HepG2 (cell line): ENCODE measurements around the gene RIMBP2. TPM values are rescaled to one million over a fixed set of nuclear protein-coding genes. Genes with fewer than 3 reads are reported as not detected.

ENCODE experiments used
- ATAC-seq: fragments of 200-7000 bp; cut with Tn5 transposase; 3 replicates; pipeline ENCODE4 v1.9.1; 2020; ENCODE audit warnings: mild to moderate bottlenecking, moderate library complexity
- BruUV-seq: library from RNA; stranded (reverse); fragments of 400-500 nt; replicated peaks from 2 replicates; lab custom pipeline; 2021; lab: Mats Ljungman, UMichigan
- CTCF ChIA-PET: fragments of 300-600 bp; formaldehyde crosslinking; extraction: SDS; loops from one replicate; lab custom pipeline; 2021; ENCODE audit warnings: low total read pairs, inconsistent platforms, low intra/inter-chr PET ratio; lab: Yijun Ruan, JAX
- POLR2A ChIA-PET: fragments of 350-600 bp; sonication (Branson Sonifier 250); formaldehyde crosslinking; loops from one replicate; lab custom pipeline; 2020; ENCODE audit warnings: antibody characterized with exemption, inconsistent platforms; lab: Yijun Ruan, JAX
- DNase-seq: peaks from one replicate; pipeline ENCODE4 v3.0.0-alpha.2; 2015; ENCODE audit warnings: low spot score
- FAIRE-seq: peaks from 3 replicates; lab custom pipeline; 2011; peaks lifted over from hg19 to GRCh38; lab: Jason Lieb, UNC
- H2AFZ ChIP-seq: one replicate; pipeline ENCODE4 v1.6.1; 2011; ENCODE audit warnings: low read length, inconsistent platforms
- H3K27ac ChIP-seq: fragments of 300-600 bp; 3 replicates; pipeline ENCODE4 v1.8.0; 2011; ENCODE audit warnings: mixed run types, mild to moderate bottlenecking, mixed read lengths, low read length, inconsistent platforms; ENCODE audit not compliant: insufficient read depth; ENCODE audit errors: extremely low read length
- H3K27me3 ChIP-seq, 2 experiments: fragments of 200-600 bp in 1 of 2; 2 replicates in 1 of 2; 3 replicates in 1 of 2; pipeline versions ENCODE4 v1.6.0 to v1.8.0; 2011; ENCODE audit warnings: low read length in 2 of 2, mild to moderate bottlenecking in 2 of 2, moderate library complexity in 2 of 2, inconsistent platforms in 1 of 2; ENCODE audit not compliant: insufficient read depth in 2 of 2, control insufficient read depth in 1 of 2
- H3K36me3 ChIP-seq, 2 experiments: fragments of 200-600 bp in 1 of 2; replicated peaks in 1 of 2; 2 replicates in 1 of 2; 3 replicates in 1 of 2; pipeline versions ENCODE4 v1.5.1 to v1.8.0; 2011; ENCODE audit warnings: low read length in 2 of 2, inconsistent platforms in 1 of 2; ENCODE audit not compliant: insufficient read depth in 2 of 2, control insufficient read depth in 1 of 2
- H3K4me1 ChIP-seq: 2 replicates; pipeline ENCODE4 v1.5.1; 2012; ENCODE audit warnings: low read length, inconsistent platforms; ENCODE audit not compliant: insufficient read depth
- H3K4me2 ChIP-seq: 2 replicates; pipeline ENCODE4 v1.6.0; 2011; ENCODE audit warnings: low read depth, low read length, inconsistent platforms
- H3K4me3 ChIP-seq, 3 experiments: fragments of 200-600 bp in 1 of 3; sonication (generic), shearing (Covaris generic) in 1 of 3; replicated peaks in 1 of 3; 2 replicates each; pipeline ENCODE4 v1.5.1; 2011 to 2016; ENCODE audit warnings: low read length in 3 of 3, inconsistent platforms in 2 of 3, low read depth in 2 of 3, mild to moderate bottlenecking in 2 of 3, control low read depth in 1 of 3, mixed read lengths in 1 of 3; ENCODE audit not compliant: insufficient read depth in 1 of 3
- H3K79me2 ChIP-seq: one replicate; pipeline ENCODE4 v1.6.1; 2011; ENCODE audit warnings: low read length, inconsistent platforms; ENCODE audit not compliant: insufficient read depth
- H3K9ac ChIP-seq: 2 replicates; pipeline ENCODE4 v1.6.0; 2011; ENCODE audit warnings: mild to moderate bottlenecking, low read depth, low read length, inconsistent platforms; ENCODE audit not compliant: insufficient read depth
- H3K9me3 ChIP-seq: 2 replicates; pipeline ENCODE4 v1.5.1; 2012; ENCODE audit warnings: mild to moderate bottlenecking, low read length
- H4K20me1 ChIP-seq: 2 replicates; pipeline ENCODE4 v1.6.0; 2011; ENCODE audit warnings: inconsistent platforms, mild to moderate bottlenecking, low read length, moderate library complexity; ENCODE audit not compliant: insufficient read depth
- CSRNP2 ChIP-seq: sonication (generic); formaldehyde crosslinking; conservative IDR thresholded peaks from 2 replicates; pipeline ENCODE4 v1.8.0; 2022; ENCODE audit warnings: low read depth, missing genetic modification reagents
- ELF1 ChIP-seq: sonication (generic); formaldehyde crosslinking; IDR thresholded peaks from 2 replicates; pipeline ENCODE4 v1.4.0; 2020; ENCODE audit warnings: missing genetic modification reagents
- HMGXB3 ChIP-seq: sonication (generic); formaldehyde crosslinking; IDR thresholded peaks from 2 replicates; pipeline ENCODE4 v1.4.0; 2020; ENCODE audit warnings: missing genetic modification reagents, borderline replicate concordance
- ISX ChIP-seq: sonication (generic); formaldehyde crosslinking; conservative IDR thresholded peaks from 2 replicates; pipeline ENCODE4 v1.5.0; 2020; ENCODE audit warnings: missing genetic modification reagents
- KDM5A ChIP-seq: fragments of 200-600 bp; sonication (generic); IDR thresholded peaks from 2 replicates; pipeline ENCODE4 v1.7.0; 2018; ENCODE audit warnings: antibody characterized with exemption, mild to moderate bottlenecking, low read length, borderline replicate concordance
- MLX ChIP-seq: IDR thresholded peaks from 2 replicates; pipeline ENCODE4 v1.6.1; 2016
- RXRB ChIP-seq: IDR thresholded peaks from 2 replicates; pipeline ENCODE4 v1.6.1; 2016; ENCODE audit warnings: borderline replicate concordance, missing genetic modification reagents, missing compliant biosample characterization
- SOX6 ChIP-seq, 2 experiments: fragments of 450-650 bp in 1 of 2; sonication (generic) in 1 of 2; formaldehyde crosslinking in 1 of 2; IDR thresholded peaks; 2 replicates each; pipeline versions ENCODE4 v1.4.0 to v1.6.1; 2017 to 2020; ENCODE audit warnings: antibody characterized with exemption in 1 of 2, mild to moderate bottlenecking in 1 of 2, missing genetic modification reagents in 1 of 2
- ZBTB14 ChIP-seq: sonication (generic); formaldehyde crosslinking; IDR thresholded peaks from 2 replicates; pipeline ENCODE4 v1.4.0; 2020; ENCODE audit warnings: missing genetic modification reagents
- ZFP36L2 ChIP-seq: sonication (generic); formaldehyde crosslinking; IDR thresholded peaks from 2 replicates; pipeline ENCODE4 v1.4.0; 2020; ENCODE audit warnings: missing genetic modification reagents
- ZNF276 ChIP-seq: sonication (generic); formaldehyde crosslinking; IDR thresholded peaks from 2 replicates; pipeline ENCODE4 v1.4.0; 2020; ENCODE audit warnings: mild to moderate bottlenecking, low read depth, missing genetic modification reagents
- ZNF546 ChIP-seq: sonication (generic); formaldehyde crosslinking; conservative IDR thresholded peaks from 2 replicates; pipeline ENCODE4 v1.8.1; 2023; ENCODE audit warnings: mild to moderate bottlenecking, missing genetic modification reagents
- ZNF577 ChIP-seq: sonication (generic); formaldehyde crosslinking; IDR thresholded peaks from 2 replicates; pipeline ENCODE4 v1.4.0; 2020; ENCODE audit warnings: mild to moderate bottlenecking, low read depth, missing genetic modification reagents, borderline replicate concordance
- WGBS: methylation state at CpG from one replicate; pipeline ENCODE4 v1.1.6; 2017; ENCODE audit warnings: low lambda C conversion rate; 5-methylcytosine and 5-hydroxymethylcytosine counted together
- in situ Hi-C: cut with HindIII; loops from 2 replicates; pipeline ENCODE4 v1.10.0; 2017; ENCODE audit warnings: low pct_unique_long_range_greater_than_20kb; ENCODE audit not compliant: extremely low pct_ligation_motif_present
- intact Hi-C: fragments of 100-400 bp; cut with micrococcal nuclease; formaldehyde crosslinking; loops from one replicate; pipeline ENCODE4 v1.10.0; 2022; ENCODE audit not compliant: unreplicated experiment
- polyA plus RNA-seq, 8 experiments: library from polyadenylated mRNA; depleted of rRNA in 3 of 8; stranded (reverse) in 7 of 8; unstranded in 1 of 8; fragments of >200 nt; fragmentation: Illumina TruSeq in 4 of 8; extraction: Trizol in 4 of 8; gene quantifications; 2 replicates each; pipeline versions ENCODE4 v1.2.1 to v1.2.3, GENCODE V29; 2011 to 2016; ENCODE audit warnings: low read depth in 4 of 8, missing spikeins in 1 of 8, mixed read lengths in 1 of 8; ENCODE audit not compliant: insufficient read depth in 1 of 8
- total RNA-seq, 5 experiments: library from RNA; depleted of rRNA; stranded (reverse); fragments of >200 nt; fragmentation: Illumina TruSeq; extraction: Trizol; gene quantifications; 2 replicates each; pipeline ENCODE4 v1.2.3, GENCODE V29; 2016; ENCODE audit warnings: low read depth in 1 of 5
- TF ChIP-seq, protein P1 (sequence below): sonication (generic); formaldehyde crosslinking; conservative IDR thresholded peaks from 2 replicates; pipeline ENCODE4 v1.4.0; 2020; ENCODE audit warnings: missing genetic modification reagents

Gene RIMBP2
- total and polyA plus RNA-seq, 2 of the 13 experiments (the other 11 are each of a cell fraction or from before 2014, with no cell fraction given), result 0.03 TPM; not detected in 1

DNA sequence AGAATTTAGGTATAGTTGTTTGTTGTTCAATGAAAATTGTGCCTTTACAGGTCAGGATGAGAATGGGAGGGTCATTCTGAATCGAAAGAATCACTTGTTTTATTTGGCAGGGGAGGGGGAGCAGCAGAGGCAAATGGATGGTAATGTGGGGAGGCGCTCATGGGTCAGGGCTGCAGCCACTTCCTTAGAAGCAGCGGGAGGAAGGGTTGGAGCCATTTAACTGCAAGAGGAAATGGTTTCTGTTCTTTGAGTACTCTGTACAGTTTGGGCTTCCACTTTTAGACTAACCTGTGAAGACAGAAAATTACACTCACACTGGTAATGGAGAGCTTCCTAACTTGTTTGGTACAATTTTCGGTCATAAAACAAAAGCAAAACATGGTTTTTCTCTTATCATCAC is 321.2 kb downstream of the RIMBP2 start:
- Histone ChIP-seq H3K4me3 (no peak overlapping the region), H3K9ac (no peak overlapping the region), H3K4me2 (no peak overlapping the region), H3K27ac (no peak overlapping the region), H3K4me1 (no peaks in the 10 kb centered on the region), H2AFZ (no peak overlapping the region), H3K27me3 (peaks cover 0 to 8% of the 10 kb centered on the region in 2 experiments; a peak in 1 of 5 replicates), H3K79me2 (no peaks in the 10 kb centered on the region), H4K20me1 (no peaks in the 10 kb centered on the region), H3K36me3 (no peaks in the 10 kb centered on the region), H3K9me3 (no peaks in the 10 kb centered on the region)
- no TSS peak for BruUV-seq
- POLR2A ChIA-PET, result no interaction called here
- ATAC-seq (no peak), DNase-seq (no peak), FAIRE-seq (no peak)
- in situ Hi-C loops (no loop called here), intact Hi-C loops (no loop called here)
- 9% methylated on average over 4 of the region's 4 CpGs for WGBS
- CTCF ChIA-PET, result no interaction called here
- TF ChIP-seq MLX (CRISPR knock-in tag), result no peak
- no peak for TF ChIP-seq ZBTB14
- no peak for TF ChIP-seq ZNF577 (CRISPR knock-in tag)
- TF ChIP-seq ISX (CRISPR knock-in tag), result no peak
- TF ChIP-seq RXRB (CRISPR knock-in tag), result no peak
- no peak for TF ChIP-seq SOX6 (IDR thresholded peaks at IDR 0.05)
- no peak for TF ChIP-seq SOX6 (CRISPR knock-in tag; IDR thresholded peaks at IDR 0.05)
- TF ChIP-seq CSRNP2 (CRISPR knock-in tag), result no peak
- TF ChIP-seq ZNF546 (CRISPR knock-in tag), result no peak
- no peak for TF ChIP-seq ZFP36L2 (CRISPR knock-in tag)
- no peak for TF ChIP-seq ZNF276
- TF ChIP-seq HMGXB3, result no peak
- TF ChIP-seq ELF1 (CRISPR knock-in tag), result no peak
- TF ChIP-seq, protein P1, sequence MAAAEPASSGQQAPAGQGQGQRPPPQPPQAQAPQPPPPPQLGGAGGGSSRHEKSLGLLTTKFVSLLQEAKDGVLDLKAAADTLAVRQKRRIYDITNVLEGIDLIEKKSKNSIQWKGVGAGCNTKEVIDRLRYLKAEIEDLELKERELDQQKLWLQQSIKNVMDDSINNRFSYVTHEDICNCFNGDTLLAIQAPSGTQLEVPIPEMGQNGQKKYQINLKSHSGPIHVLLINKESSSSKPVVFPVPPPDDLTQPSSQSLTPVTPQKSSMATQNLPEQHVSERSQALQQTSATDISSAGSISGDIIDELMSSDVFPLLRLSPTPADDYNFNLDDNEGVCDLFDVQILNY, result no peak
- no peak for TF ChIP-seq KDM5A
